Mesenchymal stem cell (in vitro differentiated cells and primary cell): ENCODE data around the gene FAM216A. TPM values are rescaled to one million over a fixed set of nuclear protein-coding genes. Genes with fewer than 3 reads are reported as not detected.
A peak's percentile ranks its signal among the peaks of the same experiment; 100 is the strongest.
"Not testable (repeated sequence)": the region's sequence is repeated elsewhere in the genome, so short reads cannot be mapped to it uniquely, and the experiment has no call there.

ENCODE experiments used
- DNase-seq: peaks from one replicate; pipeline ENCODE4 v3.0.0-alpha.2; 2013
- H2AFZ ChIP-seq: one replicate; pipeline ENCODE4 v1.6.1; 2013; ENCODE audit warnings: low read depth, mild to moderate bottlenecking, control low read depth, inconsistent platforms, low read length, moderate library complexity
- H2AK5ac ChIP-seq: 2 replicates; pipeline ENCODE4 v1.6.1; 2013; ENCODE audit warnings: low read length, moderate library complexity, mild to moderate bottlenecking, inconsistent platforms; ENCODE audit not compliant: severe bottlenecking
- H2BK120ac ChIP-seq: one replicate; pipeline ENCODE4 v1.6.1; 2013; ENCODE audit warnings: low read depth, mild to moderate bottlenecking, inconsistent platforms, low read length, moderate library complexity
- H2BK12ac ChIP-seq, 2 experiments: one replicate each; pipeline ENCODE4 v1.6.1; 2013; ENCODE audit warnings: inconsistent platforms in 2 of 2, low read length in 2 of 2, mild to moderate bottlenecking in 2 of 2, moderate library complexity in 2 of 2, control low read depth in 1 of 2
- H2BK15ac ChIP-seq: one replicate; pipeline ENCODE4 v1.6.1; 2013; ENCODE audit warnings: mild to moderate bottlenecking, low read depth, inconsistent platforms; ENCODE audit not compliant: poor library complexity, severe bottlenecking
- H2BK5ac ChIP-seq: 2 replicates; pipeline ENCODE4 v1.6.1; 2013; ENCODE audit warnings: low read depth, mild to moderate bottlenecking, low read length, control low read depth, inconsistent platforms; ENCODE audit not compliant: poor library complexity, severe bottlenecking
- H3K14ac ChIP-seq, 2 experiments: one replicate each; pipeline ENCODE4 v1.6.1; 2013; ENCODE audit warnings: inconsistent platforms in 2 of 2, low read length in 2 of 2, control low read depth in 1 of 2, mild to moderate bottlenecking in 1 of 2, moderate library complexity in 1 of 2
- H3K18ac ChIP-seq, 2 experiments: one replicate each; pipeline ENCODE4 v1.6.1; 2013; ENCODE audit warnings: inconsistent platforms in 2 of 2, low read length in 2 of 2, control low read depth in 1 of 2, low read depth in 1 of 2, mild to moderate bottlenecking in 1 of 2
- H3K23ac ChIP-seq, 2 experiments: one replicate each; pipeline ENCODE4 v1.6.1; 2013; ENCODE audit warnings: inconsistent platforms in 2 of 2, low read length in 2 of 2, mild to moderate bottlenecking in 2 of 2, moderate library complexity in 2 of 2, control low read depth in 1 of 2
- H3K27ac ChIP-seq: 2 replicates; pipeline ENCODE4 v1.5.1; 2013; ENCODE audit warnings: mild to moderate bottlenecking, moderate library complexity, low read length, control low read depth, inconsistent platforms; ENCODE audit not compliant: poor library complexity, severe bottlenecking
- H3K27me3 ChIP-seq, 2 experiments: 2 replicates each; pipeline versions ENCODE4 v1.6.1 to v1.7.0; 2013; ENCODE audit warnings: low read length in 2 of 2, mild to moderate bottlenecking in 2 of 2, moderate library complexity in 2 of 2, control low read depth in 1 of 2, inconsistent platforms in 1 of 2; ENCODE audit not compliant: control insufficient read depth in 1 of 2, insufficient read depth in 1 of 2
- H3K36me3 ChIP-seq, 2 experiments: 2 replicates each; pipeline versions ENCODE4 v1.6.1 to v1.7.0; 2013; ENCODE audit warnings: low read length in 2 of 2, control low read depth in 1 of 2, inconsistent platforms in 1 of 2, low read depth in 1 of 2, mild to moderate bottlenecking in 1 of 2; ENCODE audit not compliant: insufficient read depth in 2 of 2, control insufficient read depth in 1 of 2
- H3K4ac ChIP-seq, 2 experiments: one replicate each; pipeline ENCODE4 v1.6.1; 2013; ENCODE audit warnings: inconsistent platforms in 2 of 2, low read length in 2 of 2, mild to moderate bottlenecking in 2 of 2, moderate library complexity in 2 of 2, control low read depth in 1 of 2, low read depth in 1 of 2
- H3K4me1 ChIP-seq: 2 replicates; pipeline ENCODE4 v1.6.1; 2013; ENCODE audit warnings: low read depth, low read length, control low read depth; ENCODE audit not compliant: control insufficient read depth, insufficient read depth
- H3K4me2 ChIP-seq: 2 replicates; pipeline ENCODE4 v1.6.1; 2013; ENCODE audit warnings: low read length, mild to moderate bottlenecking, inconsistent platforms; ENCODE audit not compliant: poor library complexity, severe bottlenecking
- H3K4me3 ChIP-seq, 2 experiments: 2 replicates each; pipeline versions ENCODE4 v1.5.1 to v1.7.0; 2013; ENCODE audit warnings: low read length in 2 of 2, mild to moderate bottlenecking in 2 of 2, control low read depth in 1 of 2, low read depth in 1 of 2; ENCODE audit not compliant: insufficient read depth in 1 of 2
- H3K79me1 ChIP-seq: replicated peaks from 2 replicates; pipeline ENCODE4 v1.6.1; 2013; ENCODE audit warnings: mild to moderate bottlenecking, control low read depth, low read length, inconsistent platforms; ENCODE audit not compliant: poor library complexity, severe bottlenecking
- H3K9ac ChIP-seq: 2 replicates; pipeline ENCODE4 v1.7.0; 2013; ENCODE audit warnings: mild to moderate bottlenecking, low read length, moderate library complexity
- H3K9me3 ChIP-seq: 2 replicates; pipeline ENCODE4 v1.7.0; 2013; ENCODE audit warnings: mild to moderate bottlenecking, low read length; ENCODE audit not compliant: control insufficient read depth
- H4K8ac ChIP-seq: one replicate; pipeline ENCODE4 v1.6.1; 2013; ENCODE audit warnings: inconsistent platforms, mild to moderate bottlenecking, low read length, moderate library complexity
- H4K91ac ChIP-seq: one replicate; pipeline ENCODE4 v1.6.1; 2013; ENCODE audit warnings: mild to moderate bottlenecking, low read length, inconsistent platforms
- WGBS: methylation state at CpG from one replicate; pipeline ENCODE4 v1.1.7; 2013; ENCODE audit warnings: mixed read lengths; 5-methylcytosine and 5-hydroxymethylcytosine counted together
- polyA plus RNA-seq, 2 experiments: library from polyadenylated mRNA; stranded (reverse); fragments of 200-250 nt; gene quantifications; one replicate each; pipeline ENCODE4 v1.2.3, GENCODE V29; 2013

Gene FAM216A
- 10.5 TPM for polyA plus RNA-seq (2013, experiment 1 of 2)
- polyA plus RNA-seq (2013, experiment 2 of 2), result 10.8 TPM

GRCh38 chr12:110468214-110469048, at the start of gene FAM216A, which contains the start of gene GPN3:
FAM216A (plus strand) TSS chr12:110468845; CDS start chr12:110468876, 31 bp downstream.
GPN3 (minus strand) TSS chr12:110468257; CDS start chr12:110468203, 54 bp downstream.
- Histone ChIP-seq H3K18ac (peak within 1 kb of the TSS; percentile 50 to 73), H2AFZ (peak within 1 kb of the TSS; percentile 97), H2BK5ac (peak within 1 kb of the TSS; percentile 21), H3K4me1 (peaks cover 6% of the 10 kb centered on the region), H2BK120ac (peak within 1 kb of the TSS; percentile 96), H3K9me3 (no peaks in the 10 kb centered on the region), H3K9ac (peak within 1 kb of the TSS; percentile 99), H3K36me3 (peaks cover 0 to 16% of the 10 kb centered on the region in 2 experiments), H3K4ac (peak within 1 kb of the TSS; percentile 19 to 78), H3K79me1 (peaks cover 19% of the 10 kb centered on the region), H2BK12ac (peak within 1 kb of the TSS; percentile 20 to 51), H3K4me3 (peak within 1 kb of the TSS; percentile 79 to 92), H2BK15ac (peak within 1 kb of the TSS; percentile 90), H2AK5ac (no peak within 1 kb of the TSS), H3K27ac (peak within 1 kb of the TSS; percentile 92), H3K27me3 (no peaks in the 10 kb centered on the region), H3K23ac (peak within 1 kb of the TSS in 1 of 2 experiments; percentile 31), H4K8ac (peak within 1 kb of the TSS; percentile 85), H3K4me2 (peak within 1 kb of the TSS; percentile 79), H3K14ac (peak within 1 kb of the TSS in 1 of 2 experiments; percentile 30), H4K91ac (peak within 1 kb of the TSS; percentile 4)
- under 1% methylated on average over 78 of the region's 78 CpGs for WGBS
- DNase-seq, result peak; percentile 99

GRCh38 chr12:110420644-110421043, 48.0 kb upstream of the FAM216A start:
- H2BK120ac ChIP-seq, H3K23ac ChIP-seq, H3K14ac ChIP-seq, H3K36me3 ChIP-seq, H3K27me3 ChIP-seq, H2BK5ac ChIP-seq, H3K4me2 ChIP-seq, H3K79me1 ChIP-seq, H3K18ac ChIP-seq, H2AFZ ChIP-seq, H2AK5ac ChIP-seq, H4K91ac ChIP-seq, DNase-seq, H3K9me3 ChIP-seq, H3K4ac ChIP-seq, H4K8ac ChIP-seq, H3K4me3 ChIP-seq, H2BK12ac ChIP-seq, H3K9ac ChIP-seq, H3K4me1 ChIP-seq, H2BK15ac ChIP-seq, H3K27ac ChIP-seq: not testable (repeated sequence)
- WGBS, result 100% methylated on average over 1 of the region's 1 CpG

GRCh38 chr12:110421159-110421661, 47.4 kb upstream of the FAM216A start:
- Histone ChIP-seq H3K36me3 (no peaks in the 10 kb centered on the region), H3K18ac (no peak overlapping the region), H2BK5ac (no peak overlapping the region), H3K4ac (no peak overlapping the region), H3K4me1 (no peaks in the 10 kb centered on the region), H3K27me3 (no peaks in the 10 kb centered on the region), H4K91ac (no peak overlapping the region), H2AFZ (no peak overlapping the region), H3K4me2 (no peak overlapping the region), H3K23ac (no peak overlapping the region), H3K9me3 (no peaks in the 10 kb centered on the region), H2AK5ac (no peak overlapping the region), H3K79me1 (no peaks in the 10 kb centered on the region), H2BK12ac (no peak overlapping the region), H3K4me3 (no peak overlapping the region), H3K9ac (no peak overlapping the region), H2BK15ac (no peak overlapping the region), H3K14ac (no peak overlapping the region), H3K27ac (no peak overlapping the region), H2BK120ac (no peak overlapping the region), H4K8ac (no peak overlapping the region)
- WGBS, result 82% methylated on average over 1 of the region's 3 CpGs
- DNase-seq, result no peak

GRCh38 chr12:110421701-110422100, 46.9 kb upstream of the FAM216A start:
- no peaks in the 10 kb centered on the region for H3K27me3 ChIP-seq
- H3K4me1 ChIP-seq, result no peaks in the 10 kb centered on the region
- no peaks in the 10 kb centered on the region for H3K9me3 ChIP-seq
- no peak for DNase-seq
- H2AFZ ChIP-seq, result no peak overlapping the region
- H2AK5ac ChIP-seq, result no peak overlapping the region
- H3K23ac ChIP-seq, result no peak overlapping the region
- WGBS, result 71% methylated on average over 2 of the region's 4 CpGs
- no peaks in the 10 kb centered on the region for H3K79me1 ChIP-seq
- no peak overlapping the region for H3K4me2 ChIP-seq
- H2BK120ac ChIP-seq, result no peak overlapping the region
- no peak overlapping the region for H3K14ac ChIP-seq
- H3K36me3 ChIP-seq, result no peaks in the 10 kb centered on the region
- H2BK15ac ChIP-seq, result no peak overlapping the region
- no peak overlapping the region for H2BK12ac ChIP-seq
- H3K18ac ChIP-seq, result no peak overlapping the region
- H3K27ac ChIP-seq, result no peak overlapping the region
- H4K8ac ChIP-seq, result no peak overlapping the region
- H3K4ac ChIP-seq, result no peak overlapping the region
- no peak overlapping the region for H4K91ac ChIP-seq
- H2BK5ac ChIP-seq, result no peak overlapping the region
- H3K4me3 ChIP-seq, result no peak overlapping the region
- no peak overlapping the region for H3K9ac ChIP-seq
